ENCODE measurements around the gene CHD2. TPM values are rescaled to one million over a fixed set of nuclear protein-coding genes. Genes with fewer than 3 reads are reported as not detected.
"Not testable (repeated sequence)": the region's sequence is repeated elsewhere in the genome, so short reads cannot be mapped to it uniquely, and the experiment has no call there.

Gene CHD2
- total RNA-seq, 1 donor from 2014 or later: 165 TPM

GRCh38 chr15:93020976-93021772, 121.0 kb downstream of the CHD2 start:
- DNase-seq: no peak

GRCh38 chr15:93024293-93024692, 124.2 kb downstream of the CHD2 start:
- DNase-seq: no peak

GRCh38 chr15:93024716-93025624, 124.8 kb downstream of the CHD2 start:
- no peak for DNase-seq

- DNase-seq: no peak
Observed at GRCh38 chr15:93025625-93025982, 125.5 kb downstream of the CHD2 start.

GRCh38 chr15:93026380-93026817, 126.3 kb downstream of the CHD2 start:
- DNase-seq: no peak

GRCh38 chr15:93027413-93027812, 127.3 kb downstream of the CHD2 start:
- no peak for DNase-seq

GRCh38 chr15:93028111-93028631, 128.0 kb downstream of the CHD2 start:
- DNase-seq: no peak

GRCh38 chr15:93028632-93029213, 128.6 kb downstream of the CHD2 start:
- peak; percentile 81 for DNase-seq

GRCh38 chr15:93029214-93029835, 129.2 kb downstream of the CHD2 start:
- no peak for DNase-seq

GRCh38 chr15:93029836-93030429, 129.8 kb downstream of the CHD2 start:
- no peak for DNase-seq

- DNase-seq: peak; percentile 47
Observed at GRCh38 chr15:93030430-93031102, 130.4 kb downstream of the CHD2 start.

GRCh38 chr15:93031103-93031464, 131.0 kb downstream of the CHD2 start:
- DNase-seq: no peak

GRCh38 chr15:93031557-93032384, 131.6 kb downstream of the CHD2 start:
- DNase-seq: not testable (repeated sequence)

GRCh38 chr15:93032515-93033206, 132.5 kb downstream of the CHD2 start:
- DNase-seq: not testable (repeated sequence)

- no peak for DNase-seq
Observed at GRCh38 chr15:93033434-93034045, 133.4 kb downstream of the CHD2 start.

- no peak for DNase-seq
Observed at GRCh38 chr15:93034512-93034911, 134.4 kb downstream of the CHD2 start.

- no peak for DNase-seq
Observed at GRCh38 chr15:93035092-93035915, 135.2 kb downstream of the CHD2 start.
